ENCODE measurements around the gene PLD5.
"Not testable (repeated sequence)": the region's sequence is repeated elsewhere in the genome, so short reads cannot be mapped to it uniquely, and the experiment has no call there.

PLD5 gene

DNA sequence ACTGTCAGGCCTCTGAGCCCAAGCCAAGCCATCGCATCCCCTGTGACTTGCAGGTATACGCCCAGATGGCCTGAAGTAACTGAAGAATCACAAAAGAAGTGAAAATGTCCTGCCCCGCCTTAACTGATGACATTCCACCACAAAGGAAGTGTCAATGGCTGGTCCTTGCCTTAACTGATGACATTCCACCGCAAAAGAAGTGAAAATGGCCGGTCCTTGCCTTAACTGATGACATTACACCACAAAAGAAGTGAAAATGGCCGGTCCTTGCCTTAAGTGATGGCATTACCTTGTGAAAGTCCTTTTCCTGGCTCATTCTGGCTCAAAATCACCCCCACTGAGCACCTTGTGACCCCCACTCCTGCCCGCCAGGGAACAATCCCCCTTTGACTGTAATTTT lies 314.2 kb downstream of the PLD5 start:
- not testable (repeated sequence) for DNase-seq (ENCODE audit: low spot score)

DNA sequence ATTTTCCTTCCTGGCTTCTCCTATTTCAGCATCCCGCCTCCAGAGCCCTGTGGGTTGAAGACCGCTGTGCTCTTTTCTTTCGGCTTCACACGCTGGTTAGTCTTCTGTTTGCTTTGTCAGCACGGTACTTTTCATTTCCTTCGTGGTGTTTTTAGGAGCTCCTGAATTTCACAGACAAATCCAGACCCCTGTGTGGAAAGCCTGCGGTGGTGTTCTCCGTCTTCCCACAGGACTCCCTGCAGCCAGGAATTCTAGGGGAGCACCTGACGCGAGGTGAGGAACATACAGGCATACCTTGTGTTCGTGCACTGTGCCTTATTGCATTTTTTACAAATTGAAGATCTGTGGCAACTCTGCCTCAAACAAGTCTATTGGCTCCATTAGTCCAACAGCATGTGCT lies 315.4 kb downstream of the PLD5 start:
- DNase-seq (ENCODE audit: low spot score) = no peak

DNA sequence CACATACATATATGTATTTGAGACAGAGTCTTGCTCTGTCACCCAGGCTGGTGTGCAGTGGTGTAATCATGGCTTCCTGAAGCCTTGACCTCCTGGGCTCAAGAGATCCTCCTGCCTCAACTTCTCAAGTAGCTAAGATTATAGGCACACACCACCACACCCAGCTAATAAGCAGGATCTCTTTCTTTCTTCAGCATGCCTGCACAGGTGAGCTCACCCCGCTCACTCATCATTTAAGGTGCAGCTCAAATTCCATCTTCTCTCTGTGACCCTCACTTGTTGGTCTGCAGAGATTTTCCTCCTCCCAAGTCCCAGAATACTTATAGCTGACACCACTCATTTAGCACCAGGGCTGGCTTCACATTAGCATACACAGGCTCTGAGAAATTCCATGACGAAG lies 316.5 kb downstream of the PLD5 start:
- DNase-seq (ENCODE audit: low spot score) = no peak

DNA sequence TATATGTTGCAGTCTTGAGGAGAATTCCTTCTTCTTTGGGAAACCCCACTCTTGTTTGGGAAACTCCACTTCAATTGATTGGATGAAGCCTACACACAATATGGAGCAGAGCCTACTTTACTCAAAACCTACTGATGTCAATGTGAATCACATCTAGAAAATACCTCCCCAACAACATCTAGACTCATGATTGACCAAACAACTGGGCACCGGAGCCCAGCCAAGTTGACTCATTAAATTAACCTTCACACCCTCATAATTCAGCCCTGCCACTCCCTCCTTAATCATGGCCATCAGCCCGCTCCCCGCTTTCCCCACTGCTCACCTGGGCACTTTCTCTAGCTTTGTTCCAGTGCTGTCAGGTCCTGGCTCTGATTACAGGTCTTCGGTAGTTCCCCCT lies 317.5 kb downstream of the PLD5 start:
- DNase-seq (ENCODE audit: low spot score) = no peak

DNA sequence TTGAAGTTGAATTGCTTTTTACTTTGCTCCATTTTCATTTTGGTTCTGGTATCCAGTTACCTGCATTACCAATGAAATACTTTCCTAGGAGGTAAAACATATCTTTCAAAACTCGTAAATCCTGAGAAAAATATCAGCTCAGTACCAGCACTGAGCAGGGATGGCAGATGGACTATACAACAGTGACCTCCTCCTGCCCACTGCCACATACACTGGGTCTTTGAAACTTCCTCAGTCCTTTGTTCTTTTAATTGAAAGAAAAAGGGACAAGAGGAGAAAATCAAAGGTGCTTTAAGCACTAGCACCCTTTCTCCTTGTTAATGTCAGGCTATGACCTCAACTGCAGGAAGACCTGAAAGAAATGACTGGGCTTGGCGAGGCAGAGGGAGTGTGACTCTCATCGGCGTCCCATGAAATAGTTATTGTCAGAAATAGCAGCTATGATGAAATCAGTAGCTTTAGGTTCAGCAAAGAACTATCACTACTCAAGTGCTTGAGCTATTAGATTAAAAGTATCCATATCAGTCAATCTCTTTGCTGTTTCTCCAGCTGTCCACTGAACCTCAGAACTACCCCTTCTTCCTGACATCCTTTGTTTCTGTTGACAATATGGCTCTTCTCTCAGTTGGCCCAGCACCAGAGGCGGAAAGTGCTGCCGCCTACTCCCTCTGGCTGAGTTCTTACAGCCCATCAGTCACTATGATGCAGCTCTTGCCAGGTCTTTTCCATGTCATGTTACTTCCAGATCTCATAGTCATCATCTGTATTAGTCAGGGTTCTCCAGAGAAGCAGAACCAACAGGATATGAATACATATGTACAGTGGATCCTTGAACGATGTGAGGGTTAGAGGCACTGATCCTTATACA lies 318.6 kb downstream of the PLD5 start:
- DNase-seq (ENCODE audit: low spot score) = no peak

DNA sequence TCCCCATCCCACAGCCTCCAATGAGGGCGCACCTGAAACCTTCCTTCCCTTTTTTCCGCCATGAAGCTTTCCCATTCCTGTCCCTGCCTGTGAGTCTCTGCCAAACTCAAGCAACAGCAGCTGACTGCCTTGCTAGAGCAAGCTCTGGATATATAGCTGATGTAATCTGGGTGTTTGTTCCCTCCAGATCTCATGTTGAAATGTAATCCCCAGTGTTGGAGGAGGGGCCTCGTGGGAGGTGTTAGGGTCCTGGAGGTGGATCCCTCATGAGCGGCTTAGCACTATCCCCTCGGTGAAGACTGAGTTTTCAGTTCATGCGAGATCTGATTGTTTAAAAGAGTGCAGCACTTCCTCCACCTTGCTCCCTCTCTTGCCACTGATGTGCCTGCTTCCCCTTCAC lies 321.2 kb downstream of the PLD5 start:
- no peak for DNase-seq (ENCODE audit: low spot score)

DNA sequence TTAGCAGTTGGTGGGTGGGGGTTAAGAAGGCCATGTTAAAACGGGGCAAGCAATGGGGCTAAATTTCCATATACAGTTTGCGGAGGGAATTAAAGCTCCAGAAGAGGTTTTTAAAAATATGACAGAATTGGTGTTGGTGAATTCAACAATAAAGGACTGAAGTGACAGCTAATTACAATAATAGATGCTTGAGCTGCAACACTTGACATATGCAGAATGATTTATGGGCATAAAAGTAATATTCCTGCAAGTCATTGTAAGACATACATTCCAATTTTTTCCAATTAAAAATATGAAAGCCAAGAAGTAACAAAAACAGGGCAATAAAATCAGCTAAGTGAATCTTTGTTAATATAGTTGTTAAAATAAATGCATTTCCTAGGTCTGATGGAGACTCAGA lies 323.4 kb downstream of the PLD5 start:
- DNase-seq (ENCODE audit: low spot score) = no peak

DNA sequence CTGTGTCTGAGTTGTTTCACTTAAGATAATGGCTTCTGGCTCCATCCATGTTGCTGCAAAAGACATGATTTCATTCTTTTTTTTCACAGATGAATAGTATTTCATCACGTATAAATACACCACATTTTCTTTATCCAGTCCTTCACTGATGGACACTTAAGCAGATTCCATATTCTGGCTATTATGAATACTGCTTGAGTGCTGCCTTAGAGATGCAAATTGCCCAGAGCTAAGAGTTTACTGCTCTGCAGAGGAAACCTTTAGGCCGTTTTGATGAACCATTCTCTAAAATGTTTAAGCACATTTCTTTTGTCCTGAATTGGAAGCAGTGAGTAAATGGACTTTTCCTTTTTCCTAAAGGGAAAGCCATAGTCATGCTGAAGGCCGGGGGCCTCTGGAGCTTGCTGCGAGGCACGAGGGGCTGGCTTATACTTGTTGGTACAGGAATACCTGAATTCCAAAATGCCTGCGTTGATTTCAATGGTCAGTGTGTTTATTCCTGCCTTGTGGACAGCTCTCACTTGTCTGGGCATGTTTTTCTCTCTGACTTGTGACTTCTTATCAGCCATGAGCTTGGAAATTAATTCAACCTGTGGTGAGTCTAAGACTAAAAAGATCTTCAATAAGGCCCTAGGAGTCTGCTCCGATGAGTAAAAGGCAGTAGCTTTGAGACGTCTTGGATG lies 324.6 kb downstream of the PLD5 start:
- DNase-seq (ENCODE audit: low spot score) = no peak

DNA sequence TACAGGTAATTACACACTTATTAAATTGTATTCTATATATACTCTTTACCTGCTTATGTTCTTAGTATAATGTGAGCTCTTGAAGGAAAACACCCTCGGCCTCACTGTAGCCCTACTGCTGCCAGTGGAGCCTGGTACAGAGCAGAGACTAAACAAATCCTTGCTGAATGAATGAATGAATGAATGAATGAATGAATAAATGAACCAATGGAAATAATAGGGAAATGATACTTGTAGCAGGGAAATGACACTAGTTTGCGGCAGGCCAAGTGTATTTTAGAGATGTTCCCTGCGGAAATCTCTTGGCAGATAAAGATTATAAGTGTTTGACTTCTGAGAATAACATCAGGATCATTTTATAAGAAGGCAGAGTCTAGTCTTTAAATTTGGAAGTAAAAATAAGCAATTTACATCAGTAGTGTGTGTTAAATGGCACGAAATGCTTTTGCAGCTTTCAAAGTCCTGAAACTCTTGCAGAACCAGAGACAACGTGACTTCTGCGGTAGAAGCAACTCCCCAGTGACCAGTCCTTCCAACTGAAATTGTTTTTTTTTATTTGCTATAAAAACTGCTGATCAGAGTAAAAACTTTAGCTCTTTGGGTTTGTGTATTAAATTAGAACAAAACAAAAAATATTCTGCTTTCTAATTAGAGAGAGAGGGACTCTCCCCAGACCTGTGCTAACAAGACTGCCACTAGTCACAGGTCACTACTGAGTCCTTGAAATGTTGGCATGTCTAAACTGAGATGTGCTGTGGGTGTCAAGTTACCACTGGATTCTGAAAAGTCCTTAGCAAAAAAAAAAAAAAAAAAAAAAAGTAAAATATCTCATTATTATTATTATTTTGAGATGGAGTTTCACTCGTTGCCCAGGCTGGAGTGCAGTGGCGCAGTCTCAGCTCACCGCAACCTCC lies 326.3 kb downstream of the PLD5 start:
- DNase-seq (ENCODE audit: low spot score) = no peak

DNA sequence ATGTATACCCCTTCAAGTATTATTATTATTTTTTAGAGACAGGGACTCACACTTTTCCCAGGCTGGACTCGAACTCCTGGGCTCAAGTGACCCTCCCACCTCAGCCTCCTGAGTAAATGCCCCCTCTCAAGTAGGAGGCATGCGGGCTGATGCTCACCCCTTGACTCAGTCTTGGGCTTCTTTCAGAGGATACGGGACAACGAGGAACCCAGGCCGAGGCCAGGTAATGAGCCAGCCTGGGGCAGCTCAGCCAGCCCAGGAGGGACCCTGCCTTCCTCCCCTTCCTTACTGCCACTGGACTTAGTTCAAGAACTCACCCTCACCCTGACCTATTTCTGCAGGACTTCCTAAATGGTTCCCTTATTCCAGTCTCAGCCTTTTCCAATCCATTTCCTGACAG lies 327.6 kb downstream of the PLD5 start:
- DNase-seq (ENCODE audit: low spot score) = no peak

DNA sequence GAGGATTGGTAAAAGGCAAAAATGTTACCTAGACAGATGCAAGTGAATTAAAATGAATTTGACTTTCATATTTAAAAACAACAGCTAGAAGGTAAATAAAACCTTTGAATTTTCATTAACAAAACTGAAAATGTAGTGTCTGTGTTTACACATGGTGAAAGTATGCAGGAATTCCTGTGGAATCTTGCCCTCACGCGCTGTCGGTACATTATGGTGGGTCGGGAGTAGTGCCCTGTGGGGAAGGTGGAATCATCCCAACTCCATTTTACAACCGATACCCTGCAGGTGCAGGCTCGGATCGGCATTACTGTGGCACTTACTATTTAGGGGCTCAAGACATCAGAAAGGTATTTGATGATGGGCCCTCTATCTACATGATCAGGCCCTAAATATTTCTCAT lies 328.4 kb downstream of the PLD5 start:
- DNase-seq (ENCODE audit: low spot score) = no peak

DNA sequence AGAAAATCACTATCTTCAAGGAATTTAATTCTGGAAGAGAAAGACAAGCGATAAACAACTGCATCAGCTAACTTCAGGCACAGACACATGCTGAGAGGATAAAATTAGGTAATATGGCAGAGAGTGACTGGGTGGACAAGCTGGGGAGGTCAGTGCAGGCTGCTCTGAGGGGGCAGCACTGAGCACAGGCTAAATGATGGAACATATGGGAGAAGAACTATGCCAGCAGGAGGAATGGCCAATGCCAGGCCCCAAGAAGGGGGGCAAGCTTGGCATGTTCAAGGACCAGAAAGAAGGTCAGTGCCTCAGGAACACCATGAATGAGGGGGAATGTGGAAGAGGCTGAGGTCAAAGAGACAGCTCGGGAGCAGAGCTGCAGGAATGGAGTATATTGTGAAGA lies 334.9 kb downstream of the PLD5 start:
- no peak for DNase-seq (ENCODE audit: low spot score)

DNA sequence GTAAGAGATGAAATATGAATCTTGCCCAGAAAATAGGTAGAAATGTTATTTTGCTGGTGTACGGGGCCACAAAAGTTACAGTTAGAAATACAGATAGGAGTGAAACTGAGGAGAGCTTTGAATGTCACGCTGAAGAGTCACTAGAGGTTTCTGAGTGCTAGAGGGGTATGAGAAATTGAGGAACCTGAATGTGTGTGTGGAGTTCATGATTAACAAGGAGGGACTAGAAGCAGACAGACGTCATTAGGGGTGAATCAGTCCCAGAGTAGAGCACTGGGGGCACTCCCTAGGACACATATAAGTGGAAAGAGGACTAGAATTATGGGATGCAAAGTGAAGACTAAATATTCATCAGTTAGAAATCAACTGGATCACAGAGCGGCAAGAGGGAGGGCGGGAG lies 336.7 kb downstream of the PLD5 start:
- no peak for DNase-seq (ENCODE audit: low spot score)

DNA sequence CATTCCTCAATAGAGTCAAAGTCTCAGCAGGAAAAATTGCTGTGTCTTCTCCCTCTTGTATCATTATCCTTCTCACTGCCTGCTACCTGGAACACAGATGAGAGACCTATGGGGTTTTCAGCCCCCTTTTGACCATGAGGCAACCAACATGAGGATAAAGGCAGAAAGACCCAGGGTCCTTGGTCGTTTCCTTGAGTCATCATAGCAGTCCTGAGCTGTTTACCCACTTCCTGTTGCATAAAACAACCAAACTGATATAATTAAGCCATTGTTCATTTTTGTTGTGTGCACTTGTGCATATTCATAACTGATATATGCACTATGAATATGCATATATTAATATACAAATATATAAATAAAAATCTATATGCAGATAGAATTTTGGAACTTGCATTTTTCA lies 337.3 kb downstream of the PLD5 start:
- DNase-seq (ENCODE audit: low spot score) = no peak

DNA sequence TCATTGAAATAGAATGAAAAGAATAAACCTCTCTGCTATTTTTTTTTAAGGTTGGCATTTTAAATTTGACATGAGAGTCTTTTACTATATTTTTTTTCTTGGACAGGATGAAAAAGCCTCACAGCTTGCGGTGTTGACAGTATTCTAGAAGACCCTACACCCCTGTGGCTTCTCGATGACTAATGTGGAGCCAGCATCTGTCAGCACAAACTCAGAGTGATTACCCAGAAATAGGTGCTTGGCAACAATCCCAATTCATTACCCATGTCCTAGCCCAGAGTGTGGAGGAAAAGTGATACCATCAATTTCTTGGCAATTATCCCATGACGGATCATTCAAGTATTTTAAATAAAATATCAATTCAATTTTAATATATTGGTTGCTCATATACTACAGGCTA lies 338.8 kb downstream of the PLD5 start:
- DNase-seq (ENCODE audit: low spot score) = no peak

DNA sequence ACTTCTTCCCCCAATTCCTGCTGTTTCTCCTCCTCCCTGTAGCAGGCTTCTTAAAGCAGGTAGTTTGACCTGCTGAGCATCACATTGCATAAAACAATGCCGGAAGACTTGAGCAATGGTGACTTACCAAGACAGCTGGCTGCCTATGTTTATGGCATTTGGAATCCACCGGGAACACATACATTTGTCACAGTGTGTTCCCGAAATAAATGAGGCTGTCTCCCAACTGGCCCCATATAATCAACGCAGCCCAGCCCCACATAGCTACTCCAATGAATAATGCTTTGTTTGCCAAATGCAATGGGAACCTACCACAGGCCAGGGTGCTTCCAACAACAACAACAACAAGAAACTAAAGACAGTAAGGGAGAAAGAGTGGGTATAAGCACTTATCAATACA lies 339.5 kb downstream of the PLD5 start:
- no peak for DNase-seq (ENCODE audit: low spot score)

DNA sequence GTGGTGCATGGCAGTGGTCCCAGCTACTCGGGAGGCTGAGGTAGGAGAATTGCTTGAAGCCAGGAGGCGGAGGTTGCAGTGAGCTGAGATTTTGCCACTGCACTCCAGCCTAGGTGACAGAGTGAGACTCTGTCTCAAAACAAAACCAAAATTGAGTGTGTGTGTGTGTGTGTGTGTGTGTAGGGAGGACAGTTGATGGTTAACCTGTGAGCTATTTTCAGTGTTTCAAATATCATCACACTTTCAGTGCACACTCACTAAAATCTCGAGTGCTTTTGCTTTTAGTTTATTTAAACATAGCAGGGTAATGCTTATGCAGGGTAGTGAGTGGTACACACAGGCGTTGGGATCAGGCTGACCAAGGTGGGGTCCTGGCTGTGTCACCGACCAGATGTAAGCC lies 344.7 kb downstream of the PLD5 start:
- not testable (repeated sequence) for DNase-seq (ENCODE audit: low spot score)

DNA sequence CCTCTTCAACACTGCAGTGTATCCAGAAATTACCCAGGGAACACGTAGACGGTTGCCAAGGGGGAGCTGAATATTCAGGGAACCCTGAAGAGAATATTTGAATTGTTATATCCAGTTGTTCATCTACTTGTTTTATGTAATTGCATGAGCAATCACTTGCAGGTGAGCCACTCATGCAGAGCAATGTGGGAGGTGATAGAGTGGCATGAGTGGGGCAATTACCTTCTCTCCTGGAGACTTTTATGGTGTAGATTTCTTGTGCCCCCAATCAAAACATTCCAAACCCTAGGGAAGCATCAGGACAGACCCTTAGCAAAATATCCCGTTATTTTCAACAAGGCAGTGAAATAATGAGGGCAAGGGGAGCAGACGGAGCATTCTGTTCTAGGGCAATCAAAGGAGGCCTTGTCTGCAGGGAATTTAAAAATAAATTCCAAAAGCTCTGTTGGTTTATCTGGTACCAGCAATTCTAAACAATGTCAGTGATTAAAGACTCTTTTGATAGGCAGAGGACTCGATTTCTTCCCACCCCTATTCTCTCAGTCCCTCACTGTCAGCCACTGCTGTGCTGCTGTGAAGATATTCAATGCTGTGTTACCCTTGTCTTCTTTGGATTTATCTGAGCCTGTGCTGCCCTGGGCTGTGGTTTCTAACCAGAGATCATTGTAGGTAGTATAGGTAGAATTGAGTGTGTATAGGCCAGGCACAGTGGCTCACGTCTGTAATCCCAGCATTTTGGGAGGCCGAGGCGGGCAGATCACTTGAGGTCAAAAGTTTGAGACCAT lies 345.4 kb downstream of the PLD5 start:
- DNase-seq (ENCODE audit: low spot score) = no peak

DNA sequence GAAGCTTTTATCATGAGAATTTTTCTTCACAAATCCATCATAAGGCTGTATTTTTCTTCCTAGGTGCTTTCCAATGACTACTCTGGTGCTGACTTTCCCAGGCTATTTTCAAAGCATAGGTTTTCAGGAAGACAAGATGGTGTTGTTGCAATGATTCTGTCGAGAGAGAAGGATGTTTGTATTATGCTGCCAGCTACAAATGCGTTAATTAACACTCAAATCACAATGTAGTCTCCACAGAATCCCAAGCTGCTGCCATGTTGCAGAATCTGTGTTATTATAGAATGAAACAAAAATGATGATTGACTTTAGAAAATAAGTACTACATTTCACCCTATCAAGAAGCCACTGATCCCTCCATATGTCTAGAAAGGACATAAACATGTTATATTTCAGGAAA lies 346.1 kb downstream of the PLD5 start:
- DNase-seq (ENCODE audit: low spot score) = no peak

DNA sequence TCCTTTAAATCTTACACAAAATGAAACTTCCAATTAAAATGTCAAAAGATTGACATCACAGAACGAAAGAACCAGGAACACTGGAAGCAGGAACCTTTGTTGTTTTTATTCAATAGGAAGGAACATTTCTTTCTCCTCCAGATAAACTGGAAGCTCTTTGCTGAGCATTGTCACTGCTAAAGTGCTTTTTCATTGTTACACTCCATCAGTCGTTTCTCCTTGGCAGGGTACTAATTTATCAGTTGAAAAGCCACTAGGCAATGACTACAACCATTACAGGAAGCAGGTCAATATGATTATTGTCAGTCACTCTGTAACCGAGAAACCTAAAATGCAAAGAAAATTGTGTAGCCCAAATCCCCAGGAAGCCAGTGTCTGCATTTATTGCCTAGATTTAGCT lies 362.4 kb downstream of the PLD5 start:
- no peak for DNase-seq (ENCODE audit: low spot score)

DNA sequence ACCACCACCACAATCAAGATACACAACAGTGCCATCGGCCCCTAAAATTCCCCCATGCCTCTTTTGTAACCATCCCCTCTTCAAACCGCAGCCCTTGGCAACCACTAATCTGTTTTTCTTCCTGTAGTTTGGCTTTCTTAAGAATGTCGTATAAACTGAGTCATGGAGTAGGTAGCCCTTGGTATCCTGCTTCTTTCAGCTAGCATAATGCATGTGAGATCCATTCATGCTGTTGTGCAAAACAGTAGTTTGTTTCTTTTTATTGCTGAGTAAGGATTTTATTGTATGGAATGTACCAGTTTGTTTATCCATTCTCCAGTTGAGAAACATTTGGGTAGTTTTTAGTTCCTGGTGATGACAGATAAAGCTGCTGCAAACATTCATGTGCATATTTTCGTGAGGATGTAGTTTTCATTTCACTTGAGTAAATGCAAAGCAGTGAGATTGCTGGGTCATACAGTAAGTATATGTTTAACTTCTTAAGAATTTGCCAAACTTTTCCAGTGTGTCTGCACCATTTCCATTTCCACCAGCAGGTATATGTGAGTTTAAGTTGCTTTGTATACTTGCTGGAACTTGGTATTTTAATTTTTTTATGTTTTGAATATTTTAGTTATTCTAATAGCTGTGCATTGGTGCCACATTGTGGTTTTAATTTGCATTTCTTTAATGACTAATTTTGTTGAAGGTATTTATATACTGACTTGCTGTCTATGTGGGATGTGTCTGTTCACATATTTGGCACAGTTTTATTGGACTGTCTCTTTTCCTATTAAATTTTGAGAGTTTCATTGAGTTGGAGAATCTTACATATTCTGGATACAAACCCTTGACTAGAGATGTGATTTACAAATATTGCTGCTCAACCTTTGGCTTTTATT lies 377.2 kb downstream of the PLD5 start:
- DNase-seq (ENCODE audit: low spot score) = no peak
